Testis (tissue), 3 donors: ENCODE results near the gene GMFB. TPM values are rescaled to one million over a fixed set of nuclear protein-coding genes. Genes with fewer than 3 reads are reported as not detected.

ENCODE experiments used
- DNase-seq: peaks from one replicate; pipeline ENCODE4 v3.0.0-alpha.2; 2019
- H3K27ac ChIP-seq, 2 donors: fragments of 200-600 bp; sonication (generic); one replicate each; pipeline ENCODE4 v1.5.1; 2019
- H3K27me3 ChIP-seq: fragments of 200-600 bp; sonication (generic); one replicate; pipeline ENCODE4 v1.5.1; 2019
- H3K36me3 ChIP-seq: fragments of 200-600 bp; sonication (generic); one replicate; pipeline ENCODE4 v1.5.1; 2017; ENCODE audit warnings: low read depth; ENCODE audit errors: missing control alignments
- H3K4me1 ChIP-seq: fragments of 200-600 bp; sonication (generic); one replicate; pipeline ENCODE4 v1.5.1; 2019
- H3K4me3 ChIP-seq, 2 donors: fragments of 200-600 bp; sonication (generic); one replicate each; pipeline ENCODE4 v1.5.1; 2017 to 2019
- H3K9me3 ChIP-seq: fragments of 200-600 bp; sonication (generic); one replicate; pipeline ENCODE4 v1.5.1; 2017
- CTCF ChIP-seq, 3 experiments: fragments of 450-650 bp in 2 of 3; fragments of 200-600 bp in 1 of 3; sonication (generic) in 1 of 3; IDR thresholded peaks; one replicate each; pipeline ENCODE4 v1.5.1; 2016 to 2019; ENCODE audit warnings: antibody characterized with exemption in 3 of 3, mild to moderate bottlenecking in 2 of 3, moderate library complexity in 1 of 3
- POLR2A ChIP-seq: fragments of 450-650 bp; IDR thresholded peaks from one replicate; pipeline ENCODE4 v1.6.1; 2017; ENCODE audit warnings: antibody characterized with exemption, mild to moderate bottlenecking, moderate library complexity
- WGBS, 2 donors: methylation state at CpG; one replicate each; pipeline ENCODE4 v1.1.5; 2018; 5-methylcytosine and 5-hydroxymethylcytosine counted together
- intact Hi-C: fragments of 100-400 bp; cut with DNase I; formaldehyde crosslinking; loops from one replicate; pipeline ENCODE4 v1.15.1; 2023; ENCODE audit warnings: low total_unique reads
- polyA plus RNA-seq: library from polyadenylated mRNA; stranded (reverse); fragments of 350-450 nt; fragmentation: Illumina TruSeq; extraction: RNeasy Lipid Tissue Mini Kit (QIAGEN cat#74804); gene quantifications from one replicate; pipeline ENCODE4 v1.2.3, GENCODE V29; 2014; ENCODE audit warnings: low read depth, low replicate concordance; ENCODE audit not compliant: insufficient read depth
- total RNA-seq, 2 donors: library from RNA; depleted of rRNA; stranded (reverse); fragments of >200 nt; gene quantifications; one replicate each; pipeline ENCODE4 v1.2.3, GENCODE V29; 2016

The GMFB gene
- total and polyA plus RNA-seq, 3 donors from 2014 or later = 19.5 to 43.6 (median 32.3) TPM

- Histone ChIP-seq H3K9me3 (no peaks in the 10 kb centered on the region), H3K36me3 (no peaks in the 10 kb centered on the region), H3K4me1 (no peaks in the 10 kb centered on the region), H3K27ac (no peak overlapping the region), H3K27me3 (no peaks in the 10 kb centered on the region), H3K4me3 (no peak overlapping the region)
- 86 to 95% methylated on average over 2 of the region's 2 CpGs for WGBS, 2 donors
- TF ChIP-seq POLR2A (no peak), CTCF (IDR thresholded peaks at IDR 0.05) (no peak)
- intact Hi-C loops = no loop called here
- DNase-seq = no peak
Measured at GRCh38 chr14:54428527-54428926, 60.3 kb downstream of the GMFB start.

- Histone ChIP-seq H3K27ac (no peak overlapping the region), H3K9me3 (no peaks in the 10 kb centered on the region), H3K4me1 (no peaks in the 10 kb centered on the region), H3K36me3 (no peaks in the 10 kb centered on the region), H3K27me3 (no peaks in the 10 kb centered on the region), H3K4me3 (no peak overlapping the region)
- no peak for TF ChIP-seq POLR2A
- no peak for TF ChIP-seq CTCF (IDR thresholded peaks at IDR 0.05)
- DNase-seq = no peak
- intact Hi-C loops = no loop called here
- WGBS, 2 donors = 88 to 97% methylated on average over 3 of the region's 3 CpGs
Measured at GRCh38 chr14:54427871-54428270, 60.9 kb downstream of the GMFB start.

GRCh38 chr14:54425537-54426274 lies 63.1 kb downstream of the GMFB start:
- Histone ChIP-seq H3K4me1 (no peaks in the 10 kb centered on the region), H3K27me3 (no peaks in the 10 kb centered on the region), H3K27ac (no peak overlapping the region), H3K4me3 (no peak overlapping the region), H3K9me3 (no peaks in the 10 kb centered on the region), H3K36me3 (no peaks in the 10 kb centered on the region)
- intact Hi-C loops = no loop called here
- TF ChIP-seq CTCF (IDR thresholded peaks at IDR 0.05) = no peak
- no peak for TF ChIP-seq POLR2A
- 90 to 95% methylated on average over 3 of the region's 3 CpGs for WGBS, 2 donors
- no peak for DNase-seq

- DNase-seq = no peak
- no peaks in the 10 kb centered on the region for H3K9me3 ChIP-seq
- no peaks in the 10 kb centered on the region for H3K4me1 ChIP-seq
- H3K36me3 ChIP-seq = no peaks in the 10 kb centered on the region
- no peak overlapping the region for H3K27ac ChIP-seq
- no peak for TF ChIP-seq CTCF (IDR thresholded peaks at IDR 0.05)
- TF ChIP-seq POLR2A = no peak
- H3K4me3 ChIP-seq = no peak overlapping the region
- whole genome bisulfite sequencing, 2 donors = 93 to 95% methylated on average over 2 of the region's 2 CpGs
- intact Hi-C loops = no loop called here
- H3K27me3 ChIP-seq = no peaks in the 10 kb centered on the region
Measured at GRCh38 chr14:54425068-54425467, 63.7 kb downstream of the GMFB start.

Other genes with a start within 250 kb of the GMFB start
- 100 to 1,000 TPM in 1 of 2 donors, 10 to 100 TPM in 1; 99.0 to 160 TPM for gene CDKN3, start 92.0 kb downstream of the GMFB start, total RNA-seq
- gene CDKN3, start 92.0 kb downstream of the GMFB start, polyA plus RNA-seq = 398 TPM
- gene CNIH1, start 47.6 kb downstream of the GMFB start, total RNA-seq = 100 to 1,000 TPM in 1 of 2 donors, 10 to 100 TPM in 1; 44.2 to 157 TPM
- gene CNIH1, start 47.6 kb downstream of the GMFB start, polyA plus RNA-seq = 121 TPM
- 10 to 100 TPM; 29.4 to 31.4 TPM for gene CGRRF1, start 20.9 kb upstream of the GMFB start, total RNA-seq
- 79.6 TPM for gene CGRRF1, start 20.9 kb upstream of the GMFB start, polyA plus RNA-seq
- gene SAMD4A, start 78.1 kb upstream of the GMFB start, total RNA-seq = 100 to 1,000 TPM; 103 to 259 TPM
- 369 TPM for gene SAMD4A, start 78.1 kb upstream of the GMFB start, polyA plus RNA-seq